ENCODE results near the gene SUV39H1. TPM values are rescaled to one million over a fixed set of nuclear protein-coding genes. Genes with fewer than 3 reads are reported as not detected.
"Not testable (repeated sequence)": the region's sequence is repeated elsewhere in the genome, so short reads cannot be mapped to it uniquely, and the experiment has no call there.

The SUV39H1 gene
- polyA plus RNA-seq, 4 donors, result 2.2 to 8.5 (median 4.3) TPM

GRCh38 chrX:48681539-48682183 is 14.9 kb upstream of the SUV39H1 start:
- Histone ChIP-seq H3K9me3 (ENCODE audit: control insufficient read depth in 2 of 2, insufficient read depth in 1 of 2, low read depth in 1 of 2, low read length in 1 of 2) (no peaks in the 10 kb centered on the region), H3K4me3 (ENCODE audit: low read depth in 1 of 3, low read length in 3 of 3) (no peak overlapping the region), H3K4me1 (ENCODE audit: control insufficient read depth in 3 of 3, insufficient read depth in 2 of 3, low read depth in 1 of 3, low read length in 2 of 3) (peaks cover 0 to 6% (median 2%) of the 10 kb centered on the region in 3 donors), H3K36me3 (ENCODE audit: control insufficient read depth in 3 of 3, insufficient read depth in 2 of 3, low read depth in 1 of 3, low read length in 3 of 3) (no peaks in the 10 kb centered on the region), H3K27ac (ENCODE audit: low read depth in 1 of 3, low read length in 2 of 3) (no peak overlapping the region), H3K27me3 (ENCODE audit: control insufficient read depth in 3 of 3, insufficient read depth in 3 of 3, low read length in 3 of 3) (no peaks in the 10 kb centered on the region)
- no peak for DNase-seq
- 62 to 80% (median 63%) methylated on average over 10 of the region's 10 CpGs for WGBS, 3 donors
- no peak for FAIRE-seq

- DNase-seq; H3K4me3 ChIP-seq (ENCODE audit: low read depth in 1 of 3, low read length in 3 of 3); H3K4me1 ChIP-seq (ENCODE audit: control insufficient read depth in 3 of 3, insufficient read depth in 2 of 3, low read depth in 1 of 3, low read length in 2 of 3); H3K27me3 ChIP-seq (ENCODE audit: control insufficient read depth in 3 of 3, insufficient read depth in 3 of 3, low read length in 3 of 3); FAIRE-seq; H3K36me3 ChIP-seq (ENCODE audit: control insufficient read depth in 3 of 3, insufficient read depth in 2 of 3, low read depth in 1 of 3, low read length in 3 of 3); H3K9me3 ChIP-seq (ENCODE audit: control insufficient read depth in 2 of 2, insufficient read depth in 1 of 2, low read depth in 1 of 2, low read length in 1 of 2): not testable (repeated sequence)
- peak overlapping the region in 1 of 3 donors; percentile 44 for H3K27ac ChIP-seq (ENCODE audit: low read depth in 1 of 3, low read length in 2 of 3)
- WGBS, 3 donors, result 83 to 88% (median 87%) methylated on average over 9 to 12 of the region's 12 CpGs
Observed at GRCh38 chrX:48682795-48683194, 13.7 kb upstream of the SUV39H1 start.

GRCh38 chrX:48683411-48683982 is 13.0 kb upstream of the SUV39H1 start, which contains the start of gene WAS:
Gene WAS (plus strand): TSS chrX:48683799. CDS start chrX:48683854, 55 bp downstream.
- 60 to 69% (median 66%) methylated on average over 9 to 13 of the region's 13 CpGs for WGBS, 3 donors
- H3K36me3 ChIP-seq (ENCODE audit: control insufficient read depth in 3 of 3, insufficient read depth in 2 of 3, low read depth in 1 of 3, low read length in 3 of 3), result no peaks in the 10 kb centered on the region
- H3K4me3 ChIP-seq (ENCODE audit: low read depth in 1 of 3, low read length in 3 of 3), result peak within 1 kb of the TSS in 2 of 3 donors; percentile 41 to 53
- peaks cover 0 to 1% (median 0%) of the 10 kb centered on the region in 3 donors for H3K4me1 ChIP-seq (ENCODE audit: control insufficient read depth in 3 of 3, insufficient read depth in 2 of 3, low read depth in 1 of 3, low read length in 2 of 3)
- no peaks in the 10 kb centered on the region for H3K9me3 ChIP-seq (ENCODE audit: control insufficient read depth in 2 of 2, insufficient read depth in 1 of 2, low read depth in 1 of 2, low read length in 1 of 2)
- peaks cover 0 to 4% (median 0%) of the 10 kb centered on the region in 3 donors for H3K27me3 ChIP-seq (ENCODE audit: control insufficient read depth in 3 of 3, insufficient read depth in 3 of 3, low read length in 3 of 3)
- peak within 1 kb of the TSS in 2 of 3 donors; percentile 72 to 93 for H3K27ac ChIP-seq (ENCODE audit: low read depth in 1 of 3, low read length in 2 of 3)
- DNase-seq (peak in 1 of 2 donors; percentile 37), FAIRE-seq (no peak)

- no peak for FAIRE-seq
- peak overlapping the region in 1 of 3 donors; percentile 41 for H3K4me3 ChIP-seq (ENCODE audit: low read depth in 1 of 3, low read length in 3 of 3)
- no peaks in the 10 kb centered on the region for H3K36me3 ChIP-seq (ENCODE audit: control insufficient read depth in 3 of 3, insufficient read depth in 2 of 3, low read depth in 1 of 3, low read length in 3 of 3)
- H3K27ac ChIP-seq (ENCODE audit: low read depth in 1 of 3, low read length in 2 of 3), result peak overlapping the region in 1 of 3 donors; percentile 93
- no peaks in the 10 kb centered on the region for H3K4me1 ChIP-seq (ENCODE audit: control insufficient read depth in 3 of 3, insufficient read depth in 2 of 3, low read depth in 1 of 3, low read length in 2 of 3)
- H3K9me3 ChIP-seq (ENCODE audit: control insufficient read depth in 2 of 2, insufficient read depth in 1 of 2, low read depth in 1 of 2, low read length in 1 of 2), result no peaks in the 10 kb centered on the region
- no peak for DNase-seq
- peaks cover 0 to 4% (median 0%) of the 10 kb centered on the region in 3 donors for H3K27me3 ChIP-seq (ENCODE audit: control insufficient read depth in 3 of 3, insufficient read depth in 3 of 3, low read length in 3 of 3)
- 51 to 72% (median 71%) methylated on average over 7 of the region's 7 CpGs for WGBS, 3 donors
Observed at GRCh38 chrX:48684134-48684533, 12.4 kb upstream of the SUV39H1 start.

- FAIRE-seq, result no peak
- Histone ChIP-seq H3K27ac (ENCODE audit: low read depth in 1 of 3, low read length in 2 of 3) (no peak overlapping the region), H3K36me3 (ENCODE audit: control insufficient read depth in 3 of 3, insufficient read depth in 2 of 3, low read depth in 1 of 3, low read length in 3 of 3) (no peaks in the 10 kb centered on the region), H3K4me1 (ENCODE audit: control insufficient read depth in 3 of 3, insufficient read depth in 2 of 3, low read depth in 1 of 3, low read length in 2 of 3) (no peaks in the 10 kb centered on the region), H3K27me3 (ENCODE audit: control insufficient read depth in 3 of 3, insufficient read depth in 3 of 3, low read length in 3 of 3) (peaks cover 0 to 4% (median 0%) of the 10 kb centered on the region in 3 donors), H3K4me3 (ENCODE audit: low read depth in 1 of 3, low read length in 3 of 3) (no peak overlapping the region), H3K9me3 (ENCODE audit: control insufficient read depth in 2 of 2, insufficient read depth in 1 of 2, low read depth in 1 of 2, low read length in 1 of 2) (no peaks in the 10 kb centered on the region)
- no peak for DNase-seq
- WGBS, 3 donors, result 74 to 75% (median 75%) methylated on average over 10 to 12 of the region's 12 CpGs
Observed at GRCh38 chrX:48685416-48685815, 11.1 kb upstream of the SUV39H1 start.

- no peak for FAIRE-seq
- Histone ChIP-seq H3K4me3 (ENCODE audit: low read depth in 1 of 3, low read length in 3 of 3) (no peak overlapping the region), H3K27me3 (ENCODE audit: control insufficient read depth in 3 of 3, insufficient read depth in 3 of 3, low read length in 3 of 3) (peaks cover 0 to 4% (median 2%) of the 10 kb centered on the region in 3 donors), H3K4me1 (ENCODE audit: control insufficient read depth in 3 of 3, insufficient read depth in 2 of 3, low read depth in 1 of 3, low read length in 2 of 3) (no peaks in the 10 kb centered on the region), H3K27ac (ENCODE audit: low read depth in 1 of 3, low read length in 2 of 3) (no peak overlapping the region), H3K9me3 (ENCODE audit: control insufficient read depth in 2 of 2, insufficient read depth in 1 of 2, low read depth in 1 of 2, low read length in 1 of 2) (no peaks in the 10 kb centered on the region), H3K36me3 (ENCODE audit: control insufficient read depth in 3 of 3, insufficient read depth in 2 of 3, low read depth in 1 of 3, low read length in 3 of 3) (no peaks in the 10 kb centered on the region)
- no peak for DNase-seq
- 54 to 75% (median 55%) methylated on average over 7 to 16 of the region's 19 CpGs for WGBS, 3 donors
Observed at GRCh38 chrX:48688531-48689150, 7.9 kb upstream of the SUV39H1 start.

GRCh38 chrX:48689208-48689920 is 7.2 kb upstream of the SUV39H1 start:
- Histone ChIP-seq H3K4me3 (ENCODE audit: low read depth in 1 of 3, low read length in 3 of 3) (no peak overlapping the region), H3K9me3 (ENCODE audit: control insufficient read depth in 2 of 2, insufficient read depth in 1 of 2, low read depth in 1 of 2, low read length in 1 of 2) (no peaks in the 10 kb centered on the region), H3K27ac (ENCODE audit: low read depth in 1 of 3, low read length in 2 of 3) (no peak overlapping the region), H3K4me1 (ENCODE audit: control insufficient read depth in 3 of 3, insufficient read depth in 2 of 3, low read depth in 1 of 3, low read length in 2 of 3) (no peaks in the 10 kb centered on the region), H3K36me3 (ENCODE audit: control insufficient read depth in 3 of 3, insufficient read depth in 2 of 3, low read depth in 1 of 3, low read length in 3 of 3) (no peaks in the 10 kb centered on the region), H3K27me3 (ENCODE audit: control insufficient read depth in 3 of 3, insufficient read depth in 3 of 3, low read length in 3 of 3) (peaks cover 0 to 4% (median 2%) of the 10 kb centered on the region in 3 donors)
- no peak for FAIRE-seq
- WGBS, 3 donors, result 41 to 56% (median 55%) methylated on average over 10 to 11 of the region's 11 CpGs
- DNase-seq, result no peak

- H3K27me3 ChIP-seq (ENCODE audit: control insufficient read depth in 3 of 3, insufficient read depth in 3 of 3, low read length in 3 of 3); H3K4me1 ChIP-seq (ENCODE audit: control insufficient read depth in 3 of 3, insufficient read depth in 2 of 3, low read depth in 1 of 3, low read length in 2 of 3); H3K27ac ChIP-seq (ENCODE audit: low read depth in 1 of 3, low read length in 2 of 3); H3K36me3 ChIP-seq (ENCODE audit: control insufficient read depth in 3 of 3, insufficient read depth in 2 of 3, low read depth in 1 of 3, low read length in 3 of 3); DNase-seq; H3K4me3 ChIP-seq (ENCODE audit: low read depth in 1 of 3, low read length in 3 of 3); H3K9me3 ChIP-seq (ENCODE audit: control insufficient read depth in 2 of 2, insufficient read depth in 1 of 2, low read depth in 1 of 2, low read length in 1 of 2); FAIRE-seq: not testable (repeated sequence)
- WGBS, 3 donors, result 75 to 93% (median 90%) methylated on average over 5 of the region's 5 CpGs
Observed at GRCh38 chrX:48691746-48692145, 4.8 kb upstream of the SUV39H1 start.
